Gastrocnemius medialis (tissue), 4 donors: Measurements from ENCODE around the gene OR4N2.

Source experiments
- CTCF ChIP-seq, 5 experiments: fragments of 450-650 bp in 3 of 5; fragments of 200-600 bp in 2 of 5; sonication (generic) in 2 of 5; IDR thresholded peaks in 4 of 5; conservative IDR thresholded peaks in 1 of 5; 1 replicate in 4 of 5; 2 replicates in 1 of 5; pipeline ENCODE4 v1.5.1; 2016 to 2019; ENCODE audit warnings: antibody characterized with exemption in 5 of 5, mild to moderate bottlenecking in 3 of 5, moderate library complexity in 3 of 5
- POLR2A ChIP-seq, 2 donors: fragments of 450-650 bp; IDR thresholded peaks; one replicate each; pipeline ENCODE4 v1.6.1; 2017; ENCODE audit warnings: antibody characterized with exemption in 2 of 2, mild to moderate bottlenecking in 2 of 2, moderate library complexity in 2 of 2

- TF ChIP-seq CTCF (IDR thresholded peaks at IDR 0.05 in 4 of 5, conservative IDR thresholded peaks at IDR 0.05 in 1 of 5) (no peak), POLR2A (IDR thresholded peaks at IDR 0.05) (no peak)
Measured at GRCh38 chr14:19874842-19875241, 71.3 kb downstream of the OR4N2 start, which contains the start of gene OR4K2.
